Fibroblast of lung (primary cell): ENCODE measurements around the gene PRPSAP2.

Source experiments
- CTCF ChIP-seq, 2 donors: IDR thresholded peaks in 1 of 2; conservative IDR thresholded peaks in 1 of 2; 1 replicate in 1 of 2; 2 replicates in 1 of 2; pipeline ENCODE4 v1.5.1; 2011 to 2012; ENCODE audit warnings: low read length in 2 of 2, control low read depth in 1 of 2, inconsistent platforms in 1 of 2, low read depth in 1 of 2, mild to moderate bottlenecking in 1 of 2
- EZH2 ChIP-seq: IDR thresholded peaks from 2 replicates; pipeline ENCODE4 v1.5.1; 2012; ENCODE audit warnings: low read length, control low read depth, mild to moderate bottlenecking; ENCODE audit errors: missing control alignments

GRCh38 chr17:18961634-18962493 is 103.9 kb downstream of the PRPSAP2 start:
- TF ChIP-seq CTCF (conservative IDR thresholded peaks at IDR 0.05 in 1 of 2, IDR thresholded peaks at IDR 0.05 in 1 of 2; ENCODE audit: low read depth in 1 of 2, low read length in 2 of 2) (no peak), EZH2 (no peak)
